NT2/D1 (cell line): ENCODE measurements around the gene ERC1.

ENCODE experiments used
- SUZ12 ChIP-seq: IDR thresholded peaks from 2 replicates; pipeline ENCODE4 v1.6.1; 2011; ENCODE audit not compliant: insufficient read length, insufficient read depth; ENCODE audit errors: extremely low read depth
- YY1 ChIP-seq: IDR thresholded peaks from 2 replicates; pipeline ENCODE4 v1.6.1; 2011; ENCODE audit not compliant: insufficient read length, insufficient read depth
- ZNF274 ChIP-seq: IDR thresholded peaks from 2 replicates; pipeline ENCODE4 v1.6.1; 2011; ENCODE audit warnings: mild to moderate bottlenecking, low read depth, low read length

GRCh38 chr12:1377117-1377516, 386.1 kb downstream of the ERC1 start:
- TF ChIP-seq ZNF274 (no peak), YY1 (no peak), SUZ12 (no peak)
